ENCODE measurements around the gene KRTAP22-2.

The KRTAP22-2 gene

GRCh38 chr21:30561957-30562356 lies 28.2 kb downstream of the KRTAP22-2 start:
- no peak for DNase-seq

GRCh38 chr21:30561264-30561895 lies 28.8 kb downstream of the KRTAP22-2 start, which contains the start of gene KRTAP19-7:
Gene KRTAP19-7, minus strand, starts transcription at chr21:30561314. Its CDS starts 25 bp downstream, at chr21:30561289.
- DNase-seq: no peak

- no peak for DNase-seq
These were observed 35.1 kb downstream of the KRTAP22-2 start for GRCh38 chr21:30555095-30555494.

GRCh38 chr21:30552782-30553181 lies 37.4 kb downstream of the KRTAP22-2 start:
- DNase-seq: no peak

GRCh38 chr21:30541764-30542163 lies 48.4 kb downstream of the KRTAP22-2 start, which contains the start of gene KRTAP19-6:
Gene KRTAP19-6, minus strand, starts transcription at chr21:30541864. Its CDS starts 31 bp downstream, at chr21:30541833.
- no peak for DNase-seq

Measured in DMS153 (cell line).